Adipocyte (in vitro differentiated cells): Measurements from ENCODE around the gene NANP.
"Not testable (repeated sequence)": the region's sequence is repeated elsewhere in the genome, so short reads cannot be mapped to it uniquely, and the experiment has no call there.

Experiments
- DNase-seq: peaks from one replicate; pipeline ENCODE4 v3.0.0-alpha.2; 2015; ENCODE audit warnings: low read depth
- H3K27me3 ChIP-seq: replicated peaks from 2 replicates; pipeline ENCODE4 v1.7.0; 2013; ENCODE audit warnings: mild to moderate bottlenecking, low read length, moderate library complexity; ENCODE audit not compliant: control insufficient read depth, insufficient read depth
- H3K36me3 ChIP-seq: 2 replicates; pipeline ENCODE4 v1.7.0; 2013; ENCODE audit warnings: low read length, mild to moderate bottlenecking, moderate library complexity; ENCODE audit not compliant: control insufficient read depth, insufficient read depth, severe bottlenecking
- H3K4me1 ChIP-seq: 2 replicates; pipeline ENCODE4 v1.7.0; 2013; ENCODE audit warnings: mild to moderate bottlenecking, low read length, moderate library complexity; ENCODE audit not compliant: control insufficient read depth, insufficient read depth
- H3K4me3 ChIP-seq: 2 replicates; pipeline ENCODE4 v1.7.0; 2013; ENCODE audit warnings: mild to moderate bottlenecking, low read length, moderate library complexity
- H3K9ac ChIP-seq: 2 replicates; pipeline ENCODE4 v1.7.0; 2013; ENCODE audit warnings: mild to moderate bottlenecking, low read length, moderate library complexity
- H3K9me3 ChIP-seq: 2 replicates; pipeline ENCODE4 v1.7.0; 2013; ENCODE audit warnings: mild to moderate bottlenecking, low read length, moderate library complexity; ENCODE audit not compliant: control insufficient read depth

The NANP gene

GRCh38 chr20:25632940-25633790, 9.4 kb upstream of the NANP start:
- Histone ChIP-seq H3K4me3 (no peak overlapping the region), H3K9ac (no peak overlapping the region), H3K36me3 (peaks cover 28% of the 10 kb centered on the region), H3K4me1 (no peaks in the 10 kb centered on the region), H3K9me3 (peaks cover 9% of the 10 kb centered on the region), H3K27me3 (no peaks in the 10 kb centered on the region)
- DNase-seq = no peak

- H3K9ac ChIP-seq, H3K9me3 ChIP-seq, H3K27me3 ChIP-seq, H3K4me1 ChIP-seq, DNase-seq, H3K36me3 ChIP-seq, H3K4me3 ChIP-seq: not testable (repeated sequence)
These were observed 6.8 kb upstream of the NANP start for GRCh38 chr20:25630615-25631014.

GRCh38 chr20:25629816-25630499, 6.1 kb upstream of the NANP start:
- no peak overlapping the region for H3K9ac ChIP-seq
- H3K4me1 ChIP-seq = no peaks in the 10 kb centered on the region
- DNase-seq = no peak
- peaks cover 7% of the 10 kb centered on the region for H3K36me3 ChIP-seq
- H3K4me3 ChIP-seq = no peak overlapping the region
- H3K9me3 ChIP-seq = no peaks in the 10 kb centered on the region
- no peaks in the 10 kb centered on the region for H3K27me3 ChIP-seq

- DNase-seq = no peak
- H3K9me3 ChIP-seq = no peaks in the 10 kb centered on the region
- no peak overlapping the region for H3K9ac ChIP-seq
- peaks cover 17% of the 10 kb centered on the region for H3K4me1 ChIP-seq
- no peaks in the 10 kb centered on the region for H3K36me3 ChIP-seq
- H3K27me3 ChIP-seq = no peaks in the 10 kb centered on the region
- H3K4me3 ChIP-seq = no peak overlapping the region
These were observed 3.0 kb upstream of the NANP start for GRCh38 chr20:25626779-25627178.

- DNase-seq = no peak
- Histone ChIP-seq H3K27me3 (no peaks in the 10 kb centered on the region), H3K9ac (peak overlapping the region; percentile 89), H3K4me1 (peaks cover 17% of the 10 kb centered on the region), H3K4me3 (peak overlapping the region; percentile 86), H3K36me3 (no peaks in the 10 kb centered on the region), H3K9me3 (no peaks in the 10 kb centered on the region)
These were observed 706 bp upstream of the NANP start for GRCh38 chr20:25624500-25624939.

GRCh38 chr20:25623225-25623735, 534 bp downstream of the NANP start:
- Histone ChIP-seq H3K4me3 (peak overlapping the region; percentile 86), H3K4me1 (peaks cover 17% of the 10 kb centered on the region), H3K27me3 (no peaks in the 10 kb centered on the region), H3K36me3 (no peaks in the 10 kb centered on the region), H3K9ac (peak overlapping the region; percentile 89), H3K9me3 (no peaks in the 10 kb centered on the region)
- peak; percentile 74 for DNase-seq

GRCh38 chr20:25622450-25623224, 1.2 kb downstream of the NANP start:
- DNase-seq = no peak

GRCh38 chr20:25622049-25622448, 1.8 kb downstream of the NANP start:
- no peaks in the 10 kb centered on the region for H3K27me3 ChIP-seq
- H3K36me3 ChIP-seq = no peaks in the 10 kb centered on the region
- no peak for DNase-seq
- H3K9ac ChIP-seq = no peak overlapping the region
- H3K4me1 ChIP-seq = peaks cover 17% of the 10 kb centered on the region
- peak overlapping the region; percentile 86 for H3K4me3 ChIP-seq
- no peaks in the 10 kb centered on the region for H3K9me3 ChIP-seq

More at GRCh38 chr20:25622450-25623224, 1.2 kb downstream of the NANP start:
- Histone ChIP-seq H3K9ac (peak overlapping the region; percentile 89), H3K4me1 (peaks cover 17% of the 10 kb centered on the region), H3K36me3 (no peaks in the 10 kb centered on the region), H3K27me3 (no peaks in the 10 kb centered on the region), H3K4me3 (peak overlapping the region; percentile 86), H3K9me3 (no peaks in the 10 kb centered on the region)

GRCh38 chr20:25619514-25619913, 4.3 kb downstream of the NANP start:
- Histone ChIP-seq H3K9me3 (no peaks in the 10 kb centered on the region), H3K4me1 (peaks cover 15% of the 10 kb centered on the region), H3K9ac (no peak overlapping the region), H3K27me3 (no peaks in the 10 kb centered on the region), H3K36me3 (peaks cover 18% of the 10 kb centered on the region), H3K4me3 (no peak overlapping the region)
- DNase-seq = no peak

- Histone ChIP-seq H3K4me3 (no peak overlapping the region), H3K4me1 (no peaks in the 10 kb centered on the region), H3K9me3 (no peaks in the 10 kb centered on the region), H3K27me3 (no peaks in the 10 kb centered on the region), H3K36me3 (peaks cover 3% of the 10 kb centered on the region), H3K9ac (no peak overlapping the region)
- no peak for DNase-seq
These were observed 15.0 kb downstream of the NANP start for GRCh38 chr20:25608774-25609173.
